Measurements from ENCODE around the gene PRRX2.

- TF ChIP-seq, protein P1, sequence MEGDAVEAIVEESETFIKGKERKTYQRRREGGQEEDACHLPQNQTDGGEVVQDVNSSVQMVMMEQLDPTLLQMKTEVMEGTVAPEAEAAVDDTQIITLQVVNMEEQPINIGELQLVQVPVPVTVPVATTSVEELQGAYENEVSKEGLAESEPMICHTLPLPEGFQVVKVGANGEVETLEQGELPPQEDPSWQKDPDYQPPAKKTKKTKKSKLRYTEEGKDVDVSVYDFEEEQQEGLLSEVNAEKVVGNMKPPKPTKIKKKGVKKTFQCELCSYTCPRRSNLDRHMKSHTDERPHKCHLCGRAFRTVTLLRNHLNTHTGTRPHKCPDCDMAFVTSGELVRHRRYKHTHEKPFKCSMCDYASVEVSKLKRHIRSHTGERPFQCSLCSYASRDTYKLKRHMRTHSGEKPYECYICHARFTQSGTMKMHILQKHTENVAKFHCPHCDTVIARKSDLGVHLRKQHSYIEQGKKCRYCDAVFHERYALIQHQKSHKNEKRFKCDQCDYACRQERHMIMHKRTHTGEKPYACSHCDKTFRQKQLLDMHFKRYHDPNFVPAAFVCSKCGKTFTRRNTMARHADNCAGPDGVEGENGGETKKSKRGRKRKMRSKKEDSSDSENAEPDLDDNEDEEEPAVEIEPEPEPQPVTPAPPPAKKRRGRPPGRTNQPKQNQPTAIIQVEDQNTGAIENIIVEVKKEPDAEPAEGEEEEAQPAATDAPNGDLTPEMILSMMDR (optimal IDR thresholded peaks at IDR 0.05 in 1 of 3, IDR thresholded peaks at IDR 0.05 in 1 of 3, conservative IDR thresholded peaks at IDR 0.05 in 1 of 3; ENCODE audit: extremely low read depth in 1 of 3, insufficient read depth in 2 of 3, low read length in 3 of 3): no peak
- no peak for TF ChIP-seq EZH2 (IDR thresholded peaks at IDR 0.05; ENCODE audit: low read length)
Measured at GRCh38 chr9:129750013-129750638, 84.7 kb downstream of the PRRX2 start.
